SU-DHL-6 (cell line): Measurements from ENCODE around the gene CCDC138.

Source experiments
- H2AFZ ChIP-seq: fragments of 200-600 bp; sonication (generic); 2 replicates; pipeline ENCODE4 v1.6.1; 2014; ENCODE audit warnings: low read depth, mild to moderate bottlenecking, moderate library complexity, mixed read lengths, antibody characterized with exemption, low read length; ENCODE audit not compliant: severe bottlenecking
- H3F3A ChIP-seq: fragments of 200-600 bp; shearing (Covaris generic); 2 replicates; pipeline ENCODE4 v1.6.0; 2016; ENCODE audit warnings: antibody characterized with exemption, mild to moderate bottlenecking; ENCODE audit not compliant: insufficient read depth
- H3K27ac ChIP-seq: fragments of 200-600 bp; sonication (generic); 2 replicates; pipeline ENCODE4 v1.5.1; 2016; ENCODE audit warnings: low read depth, mild to moderate bottlenecking, low read length, moderate library complexity, mixed read lengths
- H3K27me3 ChIP-seq: fragments of 200-600 bp; sonication (generic), shearing (Covaris generic); 2 replicates; pipeline ENCODE4 v1.6.0; 2014; ENCODE audit warnings: mild to moderate bottlenecking, low read length
- H3K36me3 ChIP-seq: fragments of 200-600 bp; sonication (generic); 2 replicates; pipeline ENCODE4 v1.6.1; 2014; ENCODE audit warnings: mild to moderate bottlenecking, low read length, mixed read lengths
- H3K4me2 ChIP-seq: fragments of 300-600, 200-600 bp; shearing (Covaris generic), sonication (generic); 2 replicates; pipeline ENCODE4 v1.6.0; 2014; ENCODE audit warnings: low read length, low read depth, mild to moderate bottlenecking; ENCODE audit not compliant: poor library complexity, severe bottlenecking
- H3K4me3 ChIP-seq: fragments of 200-600 bp; sonication (generic); 2 replicates; pipeline ENCODE4 v1.5.1; 2014; ENCODE audit warnings: antibody characterized with exemption, low read length, mild to moderate bottlenecking, mixed read lengths; ENCODE audit not compliant: insufficient read depth, poor library complexity, severe bottlenecking
- H3K79me2 ChIP-seq: fragments of 200-600 bp; sonication (generic); 2 replicates; pipeline ENCODE4 v1.6.1; 2014; ENCODE audit warnings: mild to moderate bottlenecking, low read length, moderate library complexity; ENCODE audit not compliant: insufficient read depth
- H3K9ac ChIP-seq: fragments of 200-600 bp; sonication (generic); 2 replicates; pipeline ENCODE4 v1.7.0; 2014; ENCODE audit warnings: mild to moderate bottlenecking, low read length
- H3K9me2 ChIP-seq: fragments of 200-600 bp; sonication (generic); replicated peaks from 2 replicates; pipeline ENCODE4 v1.6.1; 2014; ENCODE audit warnings: low read length; ENCODE audit not compliant: insufficient read depth
- H3K9me3 ChIP-seq: fragments of 200-600 bp; sonication (generic); 2 replicates; pipeline ENCODE4 v1.6.1; 2014; ENCODE audit warnings: low read length, mixed read lengths; ENCODE audit not compliant: insufficient read depth
- H4K20me1 ChIP-seq: fragments of 200-600 bp; sonication (generic); 2 replicates; pipeline ENCODE4 v1.6.1; 2014; ENCODE audit warnings: low read depth, mild to moderate bottlenecking, antibody characterized with exemption, low read length, moderate library complexity, mixed read lengths
- EZH2phosphoT487 ChIP-seq: fragments of 200-600 bp; sonication (generic), shearing (Covaris generic); conservative IDR thresholded peaks from 2 replicates; pipeline ENCODE4 v1.6.1; 2018; ENCODE audit warnings: mild to moderate bottlenecking, antibody characterized with exemption, low read length, moderate library complexity, mixed read lengths
- TF ChIP-seq, protein P1 (sequence below): fragments of 200-600 bp; sonication (generic); IDR thresholded peaks from one replicate; pipeline ENCODE4 v1.5.1; 2017; ENCODE audit warnings: antibody characterized with exemption, mild to moderate bottlenecking, low read length, moderate library complexity; ENCODE audit not compliant: insufficient read depth, poor library complexity, severe bottlenecking

The CCDC138 gene

DNA sequence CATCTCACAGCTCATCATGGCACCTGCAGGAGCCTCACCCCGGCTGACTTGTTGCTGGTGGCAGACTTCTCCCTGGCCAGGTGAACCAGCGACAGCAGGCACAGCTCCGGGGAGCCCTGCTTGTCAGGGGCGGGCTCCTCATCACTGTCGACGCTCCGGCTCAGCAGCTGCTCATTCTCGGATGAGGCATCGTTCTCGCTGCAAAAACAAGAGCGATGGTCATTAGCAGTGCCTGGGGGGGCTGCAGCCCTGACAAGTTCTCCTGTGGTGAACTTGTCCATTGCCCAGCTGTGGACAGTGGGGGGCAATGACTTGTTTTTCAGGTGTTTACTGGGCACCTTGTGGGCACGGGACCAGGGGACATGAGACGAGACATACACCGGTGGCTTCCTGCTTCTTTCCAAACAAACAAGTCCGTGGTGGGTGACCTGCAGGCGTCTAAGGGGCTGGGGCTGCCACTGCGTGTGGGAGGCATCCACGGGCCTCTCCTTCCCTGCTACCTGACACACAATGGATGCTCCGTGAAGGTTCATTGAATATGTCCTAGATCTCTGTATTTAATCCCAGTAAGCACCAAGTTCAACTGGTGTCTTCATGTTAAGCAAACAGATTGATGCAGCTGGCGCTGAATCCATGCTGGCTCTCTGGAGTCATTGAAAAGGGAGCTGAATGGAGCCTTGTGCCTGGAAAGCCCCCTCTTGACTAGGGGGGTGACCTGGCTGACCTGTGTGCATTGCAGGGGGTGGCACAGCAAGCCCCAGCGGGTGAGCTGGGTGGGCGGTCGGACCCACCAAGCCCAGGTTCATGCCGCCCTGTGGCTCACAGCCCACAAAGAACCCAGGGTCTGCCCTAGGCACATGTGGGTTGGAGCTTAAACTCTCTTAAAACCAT is 121.5 kb downstream of the CCDC138 start:
- H3K27ac ChIP-seq = no peak overlapping the region
- H3K4me2 ChIP-seq = no peak overlapping the region
- H3K9ac ChIP-seq = no peak overlapping the region
- H2AFZ ChIP-seq = no peak overlapping the region
- no peak overlapping the region for H3K4me3 ChIP-seq
- H3K36me3 ChIP-seq = no peaks in the 10 kb centered on the region
- TF ChIP-seq, protein P1, sequence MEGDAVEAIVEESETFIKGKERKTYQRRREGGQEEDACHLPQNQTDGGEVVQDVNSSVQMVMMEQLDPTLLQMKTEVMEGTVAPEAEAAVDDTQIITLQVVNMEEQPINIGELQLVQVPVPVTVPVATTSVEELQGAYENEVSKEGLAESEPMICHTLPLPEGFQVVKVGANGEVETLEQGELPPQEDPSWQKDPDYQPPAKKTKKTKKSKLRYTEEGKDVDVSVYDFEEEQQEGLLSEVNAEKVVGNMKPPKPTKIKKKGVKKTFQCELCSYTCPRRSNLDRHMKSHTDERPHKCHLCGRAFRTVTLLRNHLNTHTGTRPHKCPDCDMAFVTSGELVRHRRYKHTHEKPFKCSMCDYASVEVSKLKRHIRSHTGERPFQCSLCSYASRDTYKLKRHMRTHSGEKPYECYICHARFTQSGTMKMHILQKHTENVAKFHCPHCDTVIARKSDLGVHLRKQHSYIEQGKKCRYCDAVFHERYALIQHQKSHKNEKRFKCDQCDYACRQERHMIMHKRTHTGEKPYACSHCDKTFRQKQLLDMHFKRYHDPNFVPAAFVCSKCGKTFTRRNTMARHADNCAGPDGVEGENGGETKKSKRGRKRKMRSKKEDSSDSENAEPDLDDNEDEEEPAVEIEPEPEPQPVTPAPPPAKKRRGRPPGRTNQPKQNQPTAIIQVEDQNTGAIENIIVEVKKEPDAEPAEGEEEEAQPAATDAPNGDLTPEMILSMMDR = no peak
- no peak for TF ChIP-seq EZH2phosphoT487
- no peaks in the 10 kb centered on the region for H3K27me3 ChIP-seq
- no peaks in the 10 kb centered on the region for H4K20me1 ChIP-seq
- H3F3A ChIP-seq = no peaks in the 10 kb centered on the region
- no peaks in the 10 kb centered on the region for H3K79me2 ChIP-seq
- H3K9me3 ChIP-seq = no peaks in the 10 kb centered on the region
- no peaks in the 10 kb centered on the region for H3K9me2 ChIP-seq

DNA sequence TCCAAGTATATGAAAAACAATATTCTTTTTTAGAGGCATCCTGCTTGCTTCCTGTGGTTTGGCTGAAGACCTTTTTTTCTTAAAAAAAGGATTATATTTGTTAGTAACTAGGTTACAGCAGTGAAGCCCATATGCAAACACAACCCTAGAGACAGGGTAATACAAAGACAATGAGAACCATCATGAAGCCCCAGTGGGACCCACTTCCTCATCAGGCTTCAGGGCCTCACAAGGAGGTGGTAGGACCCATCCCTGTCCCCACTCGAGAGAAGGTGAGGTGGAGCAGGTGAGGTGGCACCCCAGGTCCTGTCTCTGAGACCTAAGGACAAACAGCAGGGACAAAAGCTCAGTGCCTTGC is 122.1 kb downstream of the CCDC138 start:
- TF ChIP-seq, protein P1 = no peak
- TF ChIP-seq EZH2phosphoT487 = no peak
- Histone ChIP-seq H3K4me3 (no peak overlapping the region), H3K4me2 (no peak overlapping the region), H2AFZ (no peak overlapping the region), H3K27ac (no peak overlapping the region), H3K27me3 (no peaks in the 10 kb centered on the region), H3K9ac (no peak overlapping the region), H3K79me2 (no peaks in the 10 kb centered on the region), H3K9me2 (no peaks in the 10 kb centered on the region), H3K36me3 (no peaks in the 10 kb centered on the region), H3F3A (no peaks in the 10 kb centered on the region), H3K9me3 (no peaks in the 10 kb centered on the region), H4K20me1 (no peaks in the 10 kb centered on the region)

DNA sequence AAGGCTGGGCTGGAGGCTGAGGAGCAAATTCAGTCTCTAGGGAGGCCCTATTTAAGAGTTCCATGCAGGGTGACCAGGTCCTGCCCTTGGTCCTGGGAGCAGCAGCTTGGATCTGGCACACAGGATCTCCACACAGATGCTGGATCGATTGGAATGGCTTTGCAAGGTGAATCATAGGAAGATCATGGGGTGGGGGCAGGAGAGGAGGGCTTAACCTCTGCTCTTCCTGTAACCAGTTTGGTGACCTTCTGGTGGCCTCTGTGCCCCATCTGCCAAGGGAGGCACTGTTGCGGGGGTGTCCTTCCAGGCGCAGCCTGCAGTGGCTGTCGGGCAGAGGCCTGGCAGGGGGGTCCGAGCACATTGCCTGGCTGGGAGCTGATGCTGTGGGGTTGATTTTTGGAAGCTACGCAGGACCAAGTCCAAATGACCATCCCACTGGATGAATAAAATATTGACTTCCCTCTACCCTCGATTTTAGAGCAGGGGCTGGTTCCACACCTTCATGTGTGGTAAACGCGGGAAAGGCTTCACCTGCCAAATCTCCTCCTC is 122.8 kb downstream of the CCDC138 start:
- TF ChIP-seq, protein P1 = no peak
- TF ChIP-seq EZH2phosphoT487 = no peak
- no peak overlapping the region for H3K9ac ChIP-seq
- no peaks in the 10 kb centered on the region for H3K9me2 ChIP-seq
- H3K79me2 ChIP-seq = no peaks in the 10 kb centered on the region
- no peak overlapping the region for H3K27ac ChIP-seq
- no peaks in the 10 kb centered on the region for H3K36me3 ChIP-seq
- H3K4me3 ChIP-seq = no peak overlapping the region
- H2AFZ ChIP-seq = no peak overlapping the region
- no peaks in the 10 kb centered on the region for H4K20me1 ChIP-seq
- H3K4me2 ChIP-seq = no peak overlapping the region
- no peaks in the 10 kb centered on the region for H3K27me3 ChIP-seq
- H3F3A ChIP-seq = no peaks in the 10 kb centered on the region
- H3K9me3 ChIP-seq = no peaks in the 10 kb centered on the region
